HEK293 (cell line): Measurements from ENCODE around the gene EPN2.

Experiments used
- HOXA7 ChIP-seq: sonication (generic); formaldehyde crosslinking; IDR thresholded peaks from 2 replicates; pipeline ENCODE4 v1.8.1; 2022; ENCODE audit warnings: missing genetic modification reagents, borderline replicate concordance
- HOXC10 ChIP-seq: sonication (generic); formaldehyde crosslinking; IDR thresholded peaks from 2 replicates; pipeline ENCODE4 v1.8.1; 2023; ENCODE audit warnings: mild to moderate bottlenecking, missing genetic modification reagents
- KLF1 ChIP-seq: fragments of 450-650 bp; formaldehyde crosslinking; IDR thresholded peaks from 2 replicates; pipeline ENCODE4 v1.5.1; 2016; ENCODE audit warnings: missing biosample characterization, missing genetic modification characterization
- KLF10 ChIP-seq: fragments of 450-650 bp; IDR thresholded peaks from 2 replicates; pipeline ENCODE4 v1.5.1; 2018; ENCODE audit warnings: missing biosample characterization, mild to moderate bottlenecking, missing genetic modification characterization
- KLF8 ChIP-seq: fragments of 450-650 bp; formaldehyde crosslinking; IDR thresholded peaks from 2 replicates; pipeline ENCODE4 v1.5.1; 2016; ENCODE audit warnings: missing biosample characterization, missing genetic modification characterization
- MEIS1 ChIP-seq: sonication (generic); formaldehyde crosslinking; IDR thresholded peaks from 2 replicates; pipeline ENCODE4 v1.8.1; 2022; ENCODE audit warnings: missing genetic modification reagents, mild to moderate bottlenecking, borderline replicate concordance
- OSR2 ChIP-seq: fragments of 450-650 bp; formaldehyde crosslinking; IDR thresholded peaks from 2 replicates; pipeline ENCODE4 v1.5.1; 2016; ENCODE audit warnings: missing biosample characterization, missing genetic modification characterization
- TRIM28 ChIP-seq: IDR thresholded peaks from 2 replicates; pipeline ENCODE4 v1.6.1; 2011; ENCODE audit warnings: low read length, control low read depth, borderline replicate concordance
- ZBTB17 ChIP-seq: fragments of 450-650 bp; formaldehyde crosslinking; IDR thresholded peaks from 2 replicates; pipeline ENCODE4 v1.5.1; 2016; ENCODE audit warnings: missing biosample characterization, missing genetic modification characterization
- ZBTB21 ChIP-seq: fragments of 450-650 bp; formaldehyde crosslinking; IDR thresholded peaks from 2 replicates; pipeline ENCODE4 v1.5.1; 2017; ENCODE audit warnings: missing biosample characterization, missing genetic modification characterization
- ZNF10 ChIP-seq: fragments of 450-650 bp; formaldehyde crosslinking; IDR thresholded peaks from 2 replicates; pipeline ENCODE4 v1.5.1; 2017; ENCODE audit warnings: missing biosample characterization, missing genetic modification characterization
- ZNF140 ChIP-seq: fragments of 450-650 bp; formaldehyde crosslinking; IDR thresholded peaks from 2 replicates; pipeline ENCODE4 v1.5.1; 2016; ENCODE audit warnings: missing biosample characterization, missing genetic modification characterization
- ZNF175 ChIP-seq: fragments of 450-650 bp; formaldehyde crosslinking; IDR thresholded peaks from 2 replicates; pipeline ENCODE4 v1.5.1; 2016; ENCODE audit warnings: missing biosample characterization, missing genetic modification characterization
- ZNF19 ChIP-seq: fragments of 450-650 bp; formaldehyde crosslinking; IDR thresholded peaks from 2 replicates; pipeline ENCODE4; 2016; ENCODE audit warnings: missing biosample characterization, missing genetic modification characterization, low read depth
- ZNF2 ChIP-seq: fragments of 450-650 bp; formaldehyde crosslinking; IDR thresholded peaks from 2 replicates; pipeline ENCODE4 v1.5.1; 2016; ENCODE audit warnings: missing biosample characterization, missing genetic modification characterization
- ZNF202 ChIP-seq: fragments of 450-650 bp; formaldehyde crosslinking; IDR thresholded peaks from 2 replicates; pipeline ENCODE4 v1.5.1; 2016; ENCODE audit warnings: missing biosample characterization, missing genetic modification characterization, borderline replicate concordance
- ZNF23 ChIP-seq: fragments of 450-650 bp; formaldehyde crosslinking; IDR thresholded peaks from 2 replicates; pipeline ENCODE4 v1.5.1; 2016; ENCODE audit warnings: missing biosample characterization, missing genetic modification characterization, borderline replicate concordance
- ZNF292 ChIP-seq: fragments of 450-650 bp; formaldehyde crosslinking; IDR thresholded peaks from 2 replicates; pipeline ENCODE4 v1.5.1; 2016; ENCODE audit warnings: low read depth, missing biosample characterization, missing genetic modification characterization, borderline replicate concordance
- ZNF302 ChIP-seq: fragments of 450-650 bp; formaldehyde crosslinking; IDR thresholded peaks from 2 replicates; pipeline ENCODE4 v1.5.1; 2016; ENCODE audit warnings: missing biosample characterization, missing genetic modification characterization, low read depth
- ZNF354C ChIP-seq: fragments of 450-650 bp; formaldehyde crosslinking; IDR thresholded peaks from 2 replicates; pipeline ENCODE4 v1.5.1; 2016; ENCODE audit warnings: missing biosample characterization, missing genetic modification characterization, low read depth, borderline replicate concordance
- ZNF433 ChIP-seq: fragments of 450-650 bp; formaldehyde crosslinking; IDR thresholded peaks from 2 replicates; pipeline ENCODE4 v1.5.1; 2016; ENCODE audit warnings: missing biosample characterization, missing genetic modification characterization, low read depth
- ZNF473 ChIP-seq: fragments of 450-650 bp; formaldehyde crosslinking; IDR thresholded peaks from 2 replicates; pipeline ENCODE4 v1.5.1; 2017; ENCODE audit warnings: missing biosample characterization, missing genetic modification characterization
- ZNF561 ChIP-seq: fragments of 450-650 bp; IDR thresholded peaks from 2 replicates; pipeline ENCODE4 v1.5.1; 2018; ENCODE audit warnings: missing biosample characterization, missing genetic modification characterization, borderline replicate concordance
- ZNF585B ChIP-seq: fragments of 450-650 bp; formaldehyde crosslinking; IDR thresholded peaks from 2 replicates; pipeline ENCODE4 v1.5.1; 2016; ENCODE audit warnings: missing biosample characterization, missing genetic modification characterization
- ZNF664 ChIP-seq: fragments of 450-650 bp; formaldehyde crosslinking; IDR thresholded peaks from 2 replicates; pipeline ENCODE4 v1.5.1; 2016; ENCODE audit warnings: missing biosample characterization, missing genetic modification characterization
- ZNF76 ChIP-seq: fragments of 450-650 bp; formaldehyde crosslinking; IDR thresholded peaks from 2 replicates; pipeline ENCODE4; 2016; ENCODE audit warnings: low read depth, missing biosample characterization, missing genetic modification characterization, borderline replicate concordance
- ZNF768 ChIP-seq: fragments of 450-650 bp; formaldehyde crosslinking; IDR thresholded peaks from 2 replicates; pipeline ENCODE4 v1.5.1; 2018; ENCODE audit warnings: missing biosample characterization, mild to moderate bottlenecking, missing genetic modification characterization
- TF ChIP-seq, protein P1 (sequence below): fragments of 450-650 bp; formaldehyde crosslinking; IDR thresholded peaks from 2 replicates; pipeline ENCODE4 v1.5.1; 2016; ENCODE audit warnings: missing biosample characterization, missing genetic modification characterization, borderline replicate concordance
- TF ChIP-seq, protein P2 (sequence below): fragments of 450-650 bp; formaldehyde crosslinking; IDR thresholded peaks from 2 replicates; pipeline ENCODE4 v1.5.1; 2017; ENCODE audit warnings: missing biosample characterization, missing genetic modification characterization
- TF ChIP-seq, protein P3 (sequence below): fragments of 450-650 bp; formaldehyde crosslinking; IDR thresholded peaks from 2 replicates; pipeline ENCODE4 v1.5.1; 2017; ENCODE audit warnings: missing biosample characterization, missing genetic modification characterization
- TF ChIP-seq, protein P4 (sequence below): fragments of 450-650 bp; formaldehyde crosslinking; IDR thresholded peaks from 2 replicates; pipeline ENCODE4 v1.5.1; 2016; ENCODE audit warnings: missing biosample characterization, missing genetic modification characterization
- TF ChIP-seq, protein P5 (sequence below): fragments of 450-650 bp; formaldehyde crosslinking; IDR thresholded peaks from 2 replicates; pipeline ENCODE4 v1.5.1; 2016; ENCODE audit warnings: missing biosample characterization, missing genetic modification characterization

EPN2 gene

DNA sequence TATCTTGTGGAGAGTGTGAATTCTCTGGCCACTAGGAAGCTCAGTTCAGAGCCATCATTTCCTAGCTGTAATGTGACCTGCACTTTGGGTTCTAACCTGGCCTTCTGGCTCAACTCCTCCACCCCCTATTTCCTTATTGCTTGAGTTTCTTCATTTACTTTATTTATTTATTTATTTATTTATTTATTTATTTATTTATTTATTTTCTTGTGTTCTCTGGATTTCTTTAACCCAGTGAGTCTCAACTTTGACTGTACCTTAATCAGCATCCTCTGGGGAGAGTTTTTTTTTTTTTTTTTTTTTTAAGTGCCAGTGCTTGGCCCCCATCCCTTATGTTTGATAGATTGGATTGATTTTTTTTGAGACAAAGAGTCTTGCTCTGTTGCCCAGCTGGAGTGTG is 18.1 kb downstream of the EPN2 start (continued):
- TF ChIP-seq ZNF433 (tag by site-specific recombination) = peak; percentile 99
- no peak for TF ChIP-seq KLF1 (tag by site-specific recombination)
- TF ChIP-seq ZNF175 (tag by site-specific recombination) = no peak
- TF ChIP-seq, protein P1, sequence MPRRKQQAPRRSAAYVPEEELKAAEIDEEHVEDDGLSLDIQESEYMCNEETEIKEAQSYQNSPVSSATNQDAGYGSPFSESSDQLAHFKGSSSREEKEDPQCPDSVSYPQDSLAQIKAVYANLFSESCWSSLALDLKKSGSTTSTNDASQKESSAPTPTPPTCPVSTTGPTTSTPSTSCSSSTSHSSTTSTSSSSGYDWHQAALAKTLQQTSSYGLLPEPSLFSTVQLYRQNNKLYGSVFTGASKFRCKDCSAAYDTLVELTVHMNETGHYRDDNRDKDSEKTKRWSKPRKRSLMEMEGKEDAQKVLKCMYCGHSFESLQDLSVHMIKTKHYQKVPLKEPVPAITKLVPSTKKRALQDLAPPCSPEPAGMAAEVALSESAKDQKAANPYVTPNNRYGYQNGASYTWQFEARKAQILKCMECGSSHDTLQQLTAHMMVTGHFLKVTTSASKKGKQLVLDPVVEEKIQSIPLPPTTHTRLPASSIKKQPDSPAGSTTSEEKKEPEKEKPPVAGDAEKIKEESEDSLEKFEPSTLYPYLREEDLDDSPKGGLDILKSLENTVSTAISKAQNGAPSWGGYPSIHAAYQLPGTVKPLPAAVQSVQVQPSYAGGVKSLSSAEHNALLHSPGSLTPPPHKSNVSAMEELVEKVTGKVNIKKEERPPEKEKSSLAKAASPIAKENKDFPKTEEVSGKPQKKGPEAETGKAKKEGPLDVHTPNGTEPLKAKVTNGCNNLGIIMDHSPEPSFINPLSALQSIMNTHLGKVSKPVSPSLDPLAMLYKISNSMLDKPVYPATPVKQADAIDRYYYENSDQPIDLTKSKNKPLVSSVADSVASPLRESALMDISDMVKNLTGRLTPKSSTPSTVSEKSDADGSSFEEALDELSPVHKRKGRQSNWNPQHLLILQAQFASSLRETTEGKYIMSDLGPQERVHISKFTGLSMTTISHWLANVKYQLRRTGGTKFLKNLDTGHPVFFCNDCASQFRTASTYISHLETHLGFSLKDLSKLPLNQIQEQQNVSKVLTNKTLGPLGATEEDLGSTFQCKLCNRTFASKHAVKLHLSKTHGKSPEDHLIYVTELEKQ (tag by site-specific recombination) = peak; percentile 54; the same call in 1 of the 2 replicates
- TF ChIP-seq, protein P2, sequence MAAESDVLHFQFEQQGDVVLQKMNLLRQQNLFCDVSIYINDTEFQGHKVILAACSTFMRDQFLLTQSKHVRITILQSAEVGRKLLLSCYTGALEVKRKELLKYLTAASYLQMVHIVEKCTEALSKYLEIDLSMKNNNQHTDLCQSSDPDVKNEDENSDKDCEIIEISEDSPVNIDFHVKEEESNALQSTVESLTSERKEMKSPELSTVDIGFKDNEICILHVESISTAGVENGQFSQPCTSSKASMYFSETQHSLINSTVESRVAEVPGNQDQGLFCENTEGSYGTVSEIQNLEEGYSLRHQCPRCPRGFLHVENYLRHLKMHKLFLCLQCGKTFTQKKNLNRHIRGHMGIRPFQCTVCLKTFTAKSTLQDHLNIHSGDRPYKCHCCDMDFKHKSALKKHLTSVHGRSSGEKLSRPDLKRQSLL (tag by site-specific recombination) = no peak
- peak; percentile 82 for TF ChIP-seq ZBTB21 (tag by site-specific recombination)
- TF ChIP-seq HOXA7 (CRISPR knock-in tag) = no peak
- TF ChIP-seq, protein P3, sequence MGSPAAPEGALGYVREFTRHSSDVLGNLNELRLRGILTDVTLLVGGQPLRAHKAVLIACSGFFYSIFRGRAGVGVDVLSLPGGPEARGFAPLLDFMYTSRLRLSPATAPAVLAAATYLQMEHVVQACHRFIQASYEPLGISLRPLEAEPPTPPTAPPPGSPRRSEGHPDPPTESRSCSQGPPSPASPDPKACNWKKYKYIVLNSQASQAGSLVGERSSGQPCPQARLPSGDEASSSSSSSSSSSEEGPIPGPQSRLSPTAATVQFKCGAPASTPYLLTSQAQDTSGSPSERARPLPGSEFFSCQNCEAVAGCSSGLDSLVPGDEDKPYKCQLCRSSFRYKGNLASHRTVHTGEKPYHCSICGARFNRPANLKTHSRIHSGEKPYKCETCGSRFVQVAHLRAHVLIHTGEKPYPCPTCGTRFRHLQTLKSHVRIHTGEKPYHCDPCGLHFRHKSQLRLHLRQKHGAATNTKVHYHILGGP (tag by site-specific recombination) = no peak
- TF ChIP-seq ZNF561 = no peak
- TF ChIP-seq KLF8 (tag by site-specific recombination) = no peak
- TF ChIP-seq, protein P4, sequence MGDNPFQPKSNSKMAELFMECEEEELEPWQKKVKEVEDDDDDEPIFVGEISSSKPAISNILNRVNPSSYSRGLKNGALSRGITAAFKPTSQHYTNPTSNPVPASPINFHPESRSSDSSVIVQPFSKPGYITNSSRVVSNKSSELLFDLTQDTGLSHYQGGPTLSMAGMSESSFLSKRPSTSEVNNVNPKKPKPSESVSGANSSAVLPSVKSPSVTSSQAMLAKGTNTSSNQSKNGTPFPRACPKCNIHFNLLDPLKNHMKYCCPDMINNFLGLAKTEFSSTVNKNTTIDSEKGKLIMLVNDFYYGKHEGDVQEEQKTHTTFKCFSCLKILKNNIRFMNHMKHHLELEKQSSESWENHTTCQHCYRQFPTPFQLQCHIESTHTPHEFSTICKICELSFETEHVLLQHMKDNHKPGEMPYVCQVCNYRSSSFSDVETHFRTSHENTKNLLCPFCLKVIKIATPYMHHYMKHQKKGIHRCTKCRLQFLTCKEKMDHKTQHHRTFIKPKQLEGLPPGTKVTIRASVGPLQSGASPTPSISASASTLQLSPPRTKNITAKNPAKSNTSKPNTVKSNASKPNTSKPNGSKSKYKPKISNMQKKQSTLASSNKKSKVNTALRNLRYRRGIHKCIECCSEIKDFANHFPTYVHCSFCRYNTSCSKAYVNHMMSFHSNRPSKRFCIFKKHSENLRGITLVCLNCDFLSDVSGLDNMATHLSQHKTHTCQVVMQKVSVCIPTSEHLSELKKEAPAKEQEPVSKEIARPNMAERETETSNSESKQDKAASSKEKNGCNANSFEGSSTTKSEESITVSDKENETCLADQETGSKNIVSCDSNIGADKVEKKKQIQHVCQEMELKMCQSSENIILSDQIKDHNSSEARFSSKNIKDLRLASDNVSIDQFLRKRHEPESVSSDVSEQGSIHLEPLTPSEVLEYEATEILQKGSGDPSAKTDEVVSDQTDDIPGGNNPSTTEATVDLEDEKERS (tag by site-specific recombination) = no peak
- no peak for TF ChIP-seq HOXC10 (CRISPR knock-in tag)
- peak; percentile 95 for TF ChIP-seq ZNF292
- TF ChIP-seq ZNF768 (tag by site-specific recombination) = no peak
- peak; percentile 19; the same call in 1 of the 2 replicates for TF ChIP-seq OSR2 (tag by site-specific recombination)
- no peak for TF ChIP-seq TRIM28
- TF ChIP-seq ZNF10 (tag by site-specific recombination) = peak; percentile 26; the same call in 1 of the 2 replicates
- peak; percentile 97 for TF ChIP-seq ZNF140 (tag by site-specific recombination)
- TF ChIP-seq ZNF473 (tag by site-specific recombination) = no peak
- TF ChIP-seq KLF10 (tag by site-specific recombination) = no peak
- TF ChIP-seq MEIS1 (CRISPR knock-in tag) = no peak
- peak; percentile 95 for TF ChIP-seq ZNF664 (tag by site-specific recombination)
- no peak for TF ChIP-seq ZNF585B
- no peak for TF ChIP-seq ZNF2
- TF ChIP-seq ZNF302 (tag by site-specific recombination) = peak; percentile 67; the same call in 1 of the 2 replicates
- TF ChIP-seq ZBTB17 (tag by site-specific recombination) = no peak
- TF ChIP-seq, protein P5, sequence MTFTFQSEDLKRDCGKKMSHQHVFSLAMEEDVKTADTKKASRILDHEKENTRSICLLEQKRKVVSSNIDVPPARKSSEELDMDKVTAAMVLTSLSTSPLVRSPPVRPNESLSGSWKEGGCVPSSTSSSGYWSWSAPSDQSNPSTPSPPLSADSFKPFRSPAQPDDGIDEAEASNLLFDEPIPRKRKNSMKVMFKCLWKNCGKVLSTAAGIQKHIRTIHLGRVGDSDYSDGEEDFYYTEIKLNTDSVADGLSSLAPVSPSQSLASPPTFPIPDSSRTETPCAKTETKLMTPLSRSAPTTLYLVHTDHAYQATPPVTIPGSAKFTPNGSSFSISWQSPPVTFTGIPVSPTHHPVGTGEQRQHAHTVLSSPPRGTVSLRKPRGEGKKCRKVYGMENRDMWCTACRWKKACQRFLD (tag by site-specific recombination) = peak; percentile 65; the same call in 1 of the 2 replicates
- peak; percentile 96 for TF ChIP-seq ZNF354C (tag by site-specific recombination)
- TF ChIP-seq ZNF23 (tag by site-specific recombination) = no peak
- TF ChIP-seq ZNF19 (tag by site-specific recombination) = peak; percentile 93; the same call in 1 of the 2 replicates
- peak; percentile 100 for TF ChIP-seq ZNF202 (tag by site-specific recombination)
- TF ChIP-seq ZNF76 (tag by site-specific recombination) = no peak
